ENCODE data around the gene KLK3. TPM values are rescaled to one million over a fixed set of nuclear protein-coding genes. Genes with fewer than 3 reads are reported as not detected.

KLK3 gene
- total and polyA plus RNA-seq, 2 experiments from 2014 or later = not detected

DNA sequence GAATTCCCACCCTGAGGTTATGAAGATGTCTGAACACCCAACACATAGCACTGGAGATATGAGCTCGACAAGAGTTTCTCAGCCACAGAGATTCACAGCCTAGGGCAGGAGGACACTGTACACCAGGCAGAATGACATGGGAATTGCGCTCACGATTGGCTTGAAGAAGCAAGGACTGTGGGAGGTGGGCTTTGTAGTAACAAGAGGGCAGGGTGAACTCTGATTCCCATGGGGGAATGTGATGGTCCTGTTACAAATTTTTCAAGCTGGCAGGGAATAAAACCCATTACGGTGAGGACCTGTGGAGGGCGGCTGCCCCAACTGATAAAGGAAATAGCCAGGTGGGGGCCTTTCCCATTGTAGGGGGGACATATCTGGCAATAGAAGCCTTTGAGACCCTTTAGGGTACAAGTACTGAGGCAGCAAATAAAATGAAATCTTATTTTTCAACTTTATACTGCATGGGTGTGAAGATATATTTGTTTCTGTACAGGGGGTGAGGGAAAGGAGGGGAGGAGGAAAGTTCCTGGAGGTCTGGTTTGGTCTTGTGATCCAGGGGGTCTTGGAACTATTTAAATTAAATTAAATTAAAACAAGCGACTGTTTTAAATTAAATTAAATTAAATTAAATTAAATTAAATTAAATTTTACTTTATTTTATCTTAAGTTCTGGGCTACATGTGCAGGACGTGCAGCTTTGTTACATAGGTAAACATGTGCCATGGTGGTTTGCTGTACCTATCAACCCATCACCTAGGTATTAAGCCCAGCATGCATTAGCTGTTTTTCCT, 7.0 kb downstream of the KLK3 start:
- H3K4me3 ChIP-seq = no peak overlapping the region
- 73% methylated on average over 7 of the region's 7 CpGs for WGBS (ENCODE audit: low lambda C conversion rate, missing lambda C conversion rate)
- H3K9me3 ChIP-seq (ENCODE audit: low read depth) = no peaks in the 10 kb centered on the region
- no peak for DNase-seq (ENCODE audit: low spot score)
- no peaks in the 10 kb centered on the region for H3K9me2 ChIP-seq (replicated peaks; ENCODE audit: insufficient read depth)
- TF ChIP-seq EZH2 (IDR thresholded peaks at IDR 0.05; ENCODE audit: borderline replicate concordance) (no peak), EZH2phosphoT487 (IDR thresholded peaks at IDR 0.05; ENCODE audit: low read depth, severe bottlenecking, unreplicated experiment) (no peak)
- TF ChIP-seq, protein P1, sequence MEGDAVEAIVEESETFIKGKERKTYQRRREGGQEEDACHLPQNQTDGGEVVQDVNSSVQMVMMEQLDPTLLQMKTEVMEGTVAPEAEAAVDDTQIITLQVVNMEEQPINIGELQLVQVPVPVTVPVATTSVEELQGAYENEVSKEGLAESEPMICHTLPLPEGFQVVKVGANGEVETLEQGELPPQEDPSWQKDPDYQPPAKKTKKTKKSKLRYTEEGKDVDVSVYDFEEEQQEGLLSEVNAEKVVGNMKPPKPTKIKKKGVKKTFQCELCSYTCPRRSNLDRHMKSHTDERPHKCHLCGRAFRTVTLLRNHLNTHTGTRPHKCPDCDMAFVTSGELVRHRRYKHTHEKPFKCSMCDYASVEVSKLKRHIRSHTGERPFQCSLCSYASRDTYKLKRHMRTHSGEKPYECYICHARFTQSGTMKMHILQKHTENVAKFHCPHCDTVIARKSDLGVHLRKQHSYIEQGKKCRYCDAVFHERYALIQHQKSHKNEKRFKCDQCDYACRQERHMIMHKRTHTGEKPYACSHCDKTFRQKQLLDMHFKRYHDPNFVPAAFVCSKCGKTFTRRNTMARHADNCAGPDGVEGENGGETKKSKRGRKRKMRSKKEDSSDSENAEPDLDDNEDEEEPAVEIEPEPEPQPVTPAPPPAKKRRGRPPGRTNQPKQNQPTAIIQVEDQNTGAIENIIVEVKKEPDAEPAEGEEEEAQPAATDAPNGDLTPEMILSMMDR (IDR thresholded peaks at IDR 0.05; ENCODE audit: poor library complexity) = no peak
- H3K27ac ChIP-seq = no peak overlapping the region
- no peaks in the 10 kb centered on the region for H3K36me3 ChIP-seq (replicated peaks; ENCODE audit: insufficient read depth, low read depth)
- no peak overlapping the region for H3K4me2 ChIP-seq
- H3K4me1 ChIP-seq (ENCODE audit: insufficient read depth) = no peaks in the 10 kb centered on the region
- H3K79me2 ChIP-seq = no peaks in the 10 kb centered on the region
- no peaks in the 10 kb centered on the region for H4K20me1 ChIP-seq (ENCODE audit: insufficient read depth, poor library complexity, severe bottlenecking)
- no peak overlapping the region for H2AFZ ChIP-seq
- H3K27me3 ChIP-seq = peaks cover 14% of the 10 kb centered on the region

DNA sequence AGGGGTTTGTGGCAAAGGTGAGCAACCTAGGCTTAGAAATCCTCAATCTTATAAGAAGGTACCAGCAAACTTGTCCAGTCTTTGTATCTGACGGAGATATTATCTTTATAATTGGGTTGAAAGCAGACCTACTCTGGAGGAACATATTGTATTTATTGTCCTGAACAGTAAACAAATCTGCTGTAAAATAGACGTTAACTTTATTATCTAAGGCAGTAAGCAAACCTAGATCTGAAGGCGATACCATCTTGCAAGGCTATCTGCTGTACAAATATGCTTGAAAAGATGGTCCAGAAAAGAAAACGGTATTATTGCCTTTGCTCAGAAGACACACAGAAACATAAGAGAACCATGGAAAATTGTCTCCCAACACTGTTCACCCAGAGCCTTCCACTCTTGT, 14.8 kb downstream of the KLK3 start:
- Histone ChIP-seq H3K27ac (no peak overlapping the region), H2AFZ (no peak overlapping the region), H3K27me3 (peaks cover 25% of the 10 kb centered on the region), H3K9me3 (ENCODE audit: low read depth) (no peaks in the 10 kb centered on the region), H3K36me3 (replicated peaks; ENCODE audit: insufficient read depth, low read depth) (no peaks in the 10 kb centered on the region), H3K4me1 (ENCODE audit: insufficient read depth) (no peaks in the 10 kb centered on the region), H3K4me3 (no peak overlapping the region), H3K79me2 (no peaks in the 10 kb centered on the region), H4K20me1 (ENCODE audit: insufficient read depth, poor library complexity, severe bottlenecking) (no peaks in the 10 kb centered on the region), H3K4me2 (no peak overlapping the region), H3K9me2 (replicated peaks; ENCODE audit: insufficient read depth) (no peaks in the 10 kb centered on the region)
- WGBS (ENCODE audit: low lambda C conversion rate, missing lambda C conversion rate) = 65% methylated on average over 4 of the region's 4 CpGs
- TF ChIP-seq, protein P1 (IDR thresholded peaks at IDR 0.05; ENCODE audit: poor library complexity) = no peak
- TF ChIP-seq EZH2 (IDR thresholded peaks at IDR 0.05; ENCODE audit: borderline replicate concordance) (no peak), EZH2phosphoT487 (IDR thresholded peaks at IDR 0.05; ENCODE audit: low read depth, severe bottlenecking, unreplicated experiment) (no peak)
- no peak for DNase-seq (ENCODE audit: low spot score)

DNA sequence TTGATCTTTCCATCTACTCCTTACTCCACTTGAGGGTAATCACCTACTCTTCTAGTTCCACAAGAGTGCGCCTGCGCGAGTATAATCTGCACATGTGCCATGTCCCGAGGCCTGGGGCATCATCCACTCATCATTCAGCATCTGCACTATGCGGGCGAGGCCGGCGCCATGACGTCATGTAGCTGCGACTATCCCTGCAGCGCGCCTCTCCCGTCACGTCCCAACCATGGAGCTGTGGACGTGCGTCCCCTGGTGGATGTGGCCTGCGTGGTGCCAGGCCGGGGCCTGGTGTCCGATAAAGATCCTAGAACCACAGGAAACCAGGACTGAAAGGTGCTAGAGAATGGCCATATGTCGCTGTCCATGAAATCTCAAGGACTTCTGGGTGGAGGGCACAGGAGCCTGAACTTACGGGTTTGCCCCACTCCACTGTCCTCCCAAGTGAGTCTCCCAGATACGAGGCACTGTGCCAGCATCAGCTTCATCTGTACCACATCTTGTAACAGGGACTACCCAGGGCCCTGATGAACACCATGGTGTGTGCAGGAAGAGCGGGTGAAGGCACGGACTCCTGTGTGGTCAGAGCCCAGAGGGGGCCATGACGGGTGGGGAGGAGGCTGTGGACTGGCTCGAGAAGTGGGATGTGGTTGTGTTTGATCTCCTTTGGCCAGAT, 15.8 kb downstream of the KLK3 start:
- no peak overlapping the region for H3K4me3 ChIP-seq
- no peaks in the 10 kb centered on the region for H3K4me1 ChIP-seq (ENCODE audit: insufficient read depth)
- no peaks in the 10 kb centered on the region for H3K9me3 ChIP-seq (ENCODE audit: low read depth)
- TF ChIP-seq, protein P1 (IDR thresholded peaks at IDR 0.05; ENCODE audit: poor library complexity) = no peak
- TF ChIP-seq EZH2 (IDR thresholded peaks at IDR 0.05; ENCODE audit: borderline replicate concordance) (no peak), EZH2phosphoT487 (IDR thresholded peaks at IDR 0.05; ENCODE audit: low read depth, severe bottlenecking, unreplicated experiment) (no peak)
- no peak for DNase-seq (ENCODE audit: low spot score)
- no peak overlapping the region for H2AFZ ChIP-seq
- WGBS (ENCODE audit: low lambda C conversion rate, missing lambda C conversion rate) = 67% methylated on average over 26 of the region's 26 CpGs
- no peaks in the 10 kb centered on the region for H3K9me2 ChIP-seq (replicated peaks; ENCODE audit: insufficient read depth)
- no peaks in the 10 kb centered on the region for H3K79me2 ChIP-seq
- H3K4me2 ChIP-seq = no peak overlapping the region
- no peaks in the 10 kb centered on the region for H4K20me1 ChIP-seq (ENCODE audit: insufficient read depth, poor library complexity, severe bottlenecking)
- H3K27me3 ChIP-seq = peaks cover 32% of the 10 kb centered on the region
- H3K36me3 ChIP-seq (replicated peaks; ENCODE audit: insufficient read depth, low read depth) = no peaks in the 10 kb centered on the region
- H3K27ac ChIP-seq = no peak overlapping the region

Data from hepatocyte (in vitro differentiated cells).